ENCODE measurements around the gene LMNA. TPM values are rescaled to one million over a fixed set of nuclear protein-coding genes. Genes with fewer than 3 reads are reported as not detected.
A peak's percentile ranks its signal among the peaks of the same experiment; 100 is the strongest.

The LMNA gene
- 100 to 1,000 TPM; 129 to 241 (median 196) TPM for total RNA-seq
- 100 to 1,000 TPM; 108 to 229 (median 142) TPM for polyA plus RNA-seq

DNA sequence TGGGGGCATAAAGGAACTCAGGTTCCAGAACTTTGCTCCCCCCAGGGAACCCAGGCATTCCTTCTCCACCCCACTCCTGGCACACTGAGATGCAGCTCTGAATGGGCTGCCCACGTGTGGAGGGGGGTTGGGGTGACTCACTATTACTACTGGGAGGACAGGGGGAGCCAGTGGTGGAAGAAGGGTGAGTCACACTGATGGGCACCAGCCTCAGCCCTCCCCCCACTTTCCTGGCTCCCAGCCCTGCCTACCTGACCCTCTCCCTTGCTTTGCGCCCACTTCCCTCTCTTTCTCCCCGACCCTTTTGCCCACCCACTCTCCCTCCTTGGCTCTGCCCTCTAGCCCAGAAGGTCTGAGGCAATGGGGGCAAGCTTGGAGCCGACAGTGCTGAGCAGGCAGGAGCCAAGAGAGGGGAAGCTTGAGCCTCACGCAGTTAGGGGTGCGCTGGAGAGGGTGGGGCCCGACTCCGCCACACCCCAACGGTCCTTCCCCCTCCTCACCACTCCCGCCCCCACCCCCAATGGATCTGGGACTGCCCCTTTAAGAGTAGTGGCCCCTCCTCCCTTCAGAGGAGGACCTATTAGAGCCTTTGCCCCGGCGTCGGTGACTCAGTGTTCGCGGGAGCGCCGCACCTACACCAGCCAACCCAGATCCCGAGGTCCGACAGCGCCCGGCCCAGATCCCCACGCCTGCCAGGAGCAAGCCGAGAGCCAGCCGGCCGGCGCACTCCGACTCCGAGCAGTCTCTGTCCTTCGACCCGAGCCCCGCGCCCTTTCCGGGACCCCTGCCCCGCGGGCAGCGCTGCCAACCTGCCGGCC is at the start of gene LMNA:
Gene LMNA (plus strand): TSS at position 611 of the 818 bp plus-strand sequence. CDS start 208 bp downstream, outside the sequence.
- intact Hi-C loops (cut with DNase I): no loop called here
- 1% methylated on average over 37 of the region's 37 CpGs for WGBS, 2 donors
- Histone ChIP-seq H3K9me3 (no peaks in the 10 kb centered on the region), H3K4me3 (peak within 1 kb of the TSS; percentile 81 to 99 (median 90)), H3K4me1 (peaks cover 0 to 63% (median 53%) of the 10 kb centered on the region in 4 donors), H3K27me3 (no peaks in the 10 kb centered on the region), H3K27ac (peak within 1 kb of the TSS; percentile 95 to 100 (median 98)), H3K36me3 (no peaks in the 10 kb centered on the region)
- peak; percentile 98 for DNase-seq
- TF ChIP-seq POLR2A (IDR thresholded peaks at IDR 0.05): peak; percentile 97 to 99
- TF ChIP-seq POLR2AphosphoS5 (IDR thresholded peaks at IDR 0.05): peak; percentile 100
- peak in 2 of 4 donors; percentile 49 to 81 for TF ChIP-seq EP300 (IDR thresholded peaks at IDR 0.05)
- TF ChIP-seq, protein P1, sequence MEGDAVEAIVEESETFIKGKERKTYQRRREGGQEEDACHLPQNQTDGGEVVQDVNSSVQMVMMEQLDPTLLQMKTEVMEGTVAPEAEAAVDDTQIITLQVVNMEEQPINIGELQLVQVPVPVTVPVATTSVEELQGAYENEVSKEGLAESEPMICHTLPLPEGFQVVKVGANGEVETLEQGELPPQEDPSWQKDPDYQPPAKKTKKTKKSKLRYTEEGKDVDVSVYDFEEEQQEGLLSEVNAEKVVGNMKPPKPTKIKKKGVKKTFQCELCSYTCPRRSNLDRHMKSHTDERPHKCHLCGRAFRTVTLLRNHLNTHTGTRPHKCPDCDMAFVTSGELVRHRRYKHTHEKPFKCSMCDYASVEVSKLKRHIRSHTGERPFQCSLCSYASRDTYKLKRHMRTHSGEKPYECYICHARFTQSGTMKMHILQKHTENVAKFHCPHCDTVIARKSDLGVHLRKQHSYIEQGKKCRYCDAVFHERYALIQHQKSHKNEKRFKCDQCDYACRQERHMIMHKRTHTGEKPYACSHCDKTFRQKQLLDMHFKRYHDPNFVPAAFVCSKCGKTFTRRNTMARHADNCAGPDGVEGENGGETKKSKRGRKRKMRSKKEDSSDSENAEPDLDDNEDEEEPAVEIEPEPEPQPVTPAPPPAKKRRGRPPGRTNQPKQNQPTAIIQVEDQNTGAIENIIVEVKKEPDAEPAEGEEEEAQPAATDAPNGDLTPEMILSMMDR (IDR thresholded peaks at IDR 0.05): no peak

DNA sequence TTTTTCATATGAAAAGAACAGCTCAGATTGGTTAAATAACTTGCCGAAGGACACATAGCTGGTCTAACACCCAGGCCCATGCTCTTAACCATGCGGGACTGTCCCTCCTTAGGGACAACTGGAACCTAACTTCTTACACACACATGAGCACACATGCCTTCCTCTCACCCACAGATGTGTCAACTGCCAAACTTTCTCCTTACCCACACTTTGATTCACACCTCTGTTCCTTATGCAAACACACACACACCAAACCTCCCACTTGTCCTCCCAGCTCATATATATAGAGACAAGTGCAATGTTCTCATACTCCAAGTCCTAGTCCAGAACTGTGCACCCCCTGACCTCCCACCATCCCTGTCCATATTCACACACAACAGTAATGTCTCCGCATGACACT is 49.3 kb upstream of the LMNA start:
- H3K27me3 ChIP-seq: no peaks in the 10 kb centered on the region
- no peaks in the 10 kb centered on the region for H3K36me3 ChIP-seq
- intact Hi-C loops (cut with DNase I): no loop called here
- DNase-seq: no peak
- no peak overlapping the region for H3K4me3 ChIP-seq
- no peak overlapping the region for H3K27ac ChIP-seq
- H3K9me3 ChIP-seq: no peaks in the 10 kb centered on the region
- WGBS, 2 donors: 86 to 88% methylated on average over 3 of the region's 3 CpGs
- no peaks in the 10 kb centered on the region for H3K4me1 ChIP-seq
- TF ChIP-seq POLR2AphosphoS5 (IDR thresholded peaks at IDR 0.05) (no peak), EP300 (IDR thresholded peaks at IDR 0.05) (no peak), POLR2A (IDR thresholded peaks at IDR 0.05) (no peak)
- TF ChIP-seq, protein P1 (IDR thresholded peaks at IDR 0.05): no peak

DNA sequence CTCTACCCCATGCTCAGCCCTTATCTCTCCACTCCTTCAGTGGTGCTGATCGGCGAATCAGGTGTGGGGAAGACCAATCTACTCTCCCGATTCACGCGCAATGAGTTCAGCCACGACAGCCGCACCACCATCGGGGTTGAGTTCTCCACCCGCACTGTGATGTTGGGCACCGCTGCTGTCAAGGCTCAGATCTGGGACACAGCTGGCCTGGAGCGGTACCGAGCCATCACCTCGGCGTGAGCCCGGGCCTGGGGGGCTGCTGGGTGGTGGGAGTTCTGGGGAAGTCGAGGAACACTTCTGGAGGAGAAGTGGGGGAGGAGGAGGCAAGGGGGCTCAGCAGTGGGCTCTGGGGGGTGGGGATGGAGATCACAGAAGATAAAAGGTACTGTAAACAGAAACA is 48.6 kb upstream of the LMNA start:
- Histone ChIP-seq H3K4me1 (no peaks in the 10 kb centered on the region), H3K27me3 (peaks cover 0 to 5% (median 0%) of the 10 kb centered on the region in 3 donors), H3K36me3 (no peaks in the 10 kb centered on the region), H3K9me3 (no peaks in the 10 kb centered on the region), H3K27ac (no peak overlapping the region), H3K4me3 (no peak overlapping the region)
- DNase-seq: no peak
- intact Hi-C loops (cut with DNase I): no loop called here
- TF ChIP-seq EP300 (IDR thresholded peaks at IDR 0.05) (no peak), POLR2AphosphoS5 (IDR thresholded peaks at IDR 0.05) (no peak), POLR2A (IDR thresholded peaks at IDR 0.05) (no peak)
- TF ChIP-seq, protein P1 (IDR thresholded peaks at IDR 0.05): no peak
- WGBS, 2 donors: 76 to 87% methylated on average over 16 of the region's 16 CpGs

DNA sequence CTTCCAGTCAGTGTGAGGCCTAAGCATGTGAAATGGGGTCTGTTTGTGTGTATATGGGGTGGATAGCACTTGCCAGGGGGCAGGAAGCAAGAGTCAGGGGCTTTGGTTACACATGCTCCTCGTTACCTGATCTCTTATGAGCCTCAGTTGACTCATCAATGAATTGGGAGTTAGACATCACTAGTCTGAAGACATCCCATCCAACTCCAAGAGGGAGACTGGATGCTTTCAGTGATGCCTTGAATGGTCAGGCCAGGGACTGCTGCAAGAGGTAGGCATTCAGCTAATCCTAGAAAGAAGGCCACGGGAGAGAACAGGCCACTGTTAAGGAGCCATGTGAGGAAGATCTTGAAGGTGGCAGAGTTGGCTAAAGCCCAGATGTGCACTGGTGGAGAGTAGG is 47.2 kb upstream of the LMNA start:
- no peak for DNase-seq
- Histone ChIP-seq H3K36me3 (no peaks in the 10 kb centered on the region), H3K9me3 (no peaks in the 10 kb centered on the region), H3K27me3 (peaks cover 0 to 13% (median 0%) of the 10 kb centered on the region in 3 donors), H3K27ac (no peak overlapping the region), H3K4me3 (no peak overlapping the region), H3K4me1 (no peaks in the 10 kb centered on the region)
- WGBS, 2 donors: 77 to 82% methylated on average over 2 of the region's 2 CpGs
- intact Hi-C loops (cut with DNase I): no loop called here
- TF ChIP-seq POLR2A (IDR thresholded peaks at IDR 0.05): no peak
- TF ChIP-seq, protein P1 (IDR thresholded peaks at IDR 0.05): no peak
- TF ChIP-seq POLR2AphosphoS5 (IDR thresholded peaks at IDR 0.05): no peak
- TF ChIP-seq EP300 (IDR thresholded peaks at IDR 0.05): no peak

Measured in sigmoid colon (tissue), 7 donors.